RWPE2 (cell line): ENCODE results near the gene GTPBP1.

ENCODE experiments used
- ATAC-seq: fragments of 200-7000 bp; cut with Tn5 transposase; 3 replicates; pipeline ENCODE4 v1.9.1; 2021; ENCODE audit warnings: low read depth
- DNase-seq: peaks from one replicate; pipeline ENCODE4 v3.0.0-alpha.2; 2020; ENCODE audit warnings: low spot score
- H3K27ac ChIP-seq: fragments of 450-650 bp; 2 replicates; pipeline ENCODE4 v1.5.1; 2017; ENCODE audit warnings: mild to moderate bottlenecking; ENCODE audit not compliant: poor library complexity, severe bottlenecking
- H3K27me3 ChIP-seq: fragments of 250-450 bp; sonication (Bioruptor Pico); 2 replicates; pipeline ENCODE4 v1.5.1; 2021; ENCODE audit warnings: mild to moderate bottlenecking, moderate library complexity; ENCODE audit not compliant: insufficient read depth, poor library complexity, severe bottlenecking
- H3K36me3 ChIP-seq: fragments of 250-450 bp; sonication (Bioruptor Pico); 2 replicates; pipeline ENCODE4 v1.5.1; 2020; ENCODE audit warnings: low read depth, mild to moderate bottlenecking, moderate library complexity
- H3K4me1 ChIP-seq: fragments of 250-450 bp; sonication (Bioruptor Pico); 2 replicates; pipeline ENCODE4 v1.5.1; 2021; ENCODE audit warnings: mild to moderate bottlenecking, moderate library complexity; ENCODE audit not compliant: insufficient read depth, poor library complexity, severe bottlenecking
- H3K4me3 ChIP-seq: fragments of 250-450 bp; sonication (Bioruptor Pico); 2 replicates; pipeline ENCODE4 v1.5.1; 2021; ENCODE audit warnings: mild to moderate bottlenecking, moderate library complexity; ENCODE audit not compliant: severe bottlenecking
- H3K9me3 ChIP-seq: fragments of 250-450 bp; sonication (Bioruptor Pico); 2 replicates; pipeline ENCODE4 v1.5.1; 2021; ENCODE audit warnings: mild to moderate bottlenecking, moderate library complexity; ENCODE audit not compliant: severe bottlenecking
- TF ChIP-seq, protein P1 (sequence below): fragments of 450-650 bp; IDR thresholded peaks from one replicate; pipeline ENCODE4 v1.5.1; 2017; ENCODE audit warnings: mild to moderate bottlenecking, moderate library complexity; ENCODE audit not compliant: poor library complexity, severe bottlenecking

GTPBP1 gene

DNA sequence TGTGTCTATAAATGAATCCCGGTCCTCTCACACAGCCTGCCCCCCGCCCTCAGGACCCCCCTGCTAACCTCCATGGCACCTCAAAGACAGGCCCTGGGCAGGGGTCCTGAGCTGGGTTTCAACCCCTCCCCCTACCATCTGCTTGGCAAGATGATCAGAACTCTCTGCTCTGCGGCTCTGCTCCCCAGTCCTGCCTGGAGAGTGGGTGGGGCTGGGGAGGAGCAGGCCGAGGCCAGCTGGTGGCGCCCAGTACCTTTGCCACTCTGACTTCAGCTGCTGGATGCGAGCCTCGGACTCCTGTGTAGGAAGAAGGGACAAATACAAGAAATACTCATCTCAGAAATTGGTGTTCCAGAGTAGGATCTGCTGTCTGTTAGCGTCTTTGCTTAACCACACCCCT is 35.0 kb downstream of the GTPBP1 start:
- TF ChIP-seq, protein P1, sequence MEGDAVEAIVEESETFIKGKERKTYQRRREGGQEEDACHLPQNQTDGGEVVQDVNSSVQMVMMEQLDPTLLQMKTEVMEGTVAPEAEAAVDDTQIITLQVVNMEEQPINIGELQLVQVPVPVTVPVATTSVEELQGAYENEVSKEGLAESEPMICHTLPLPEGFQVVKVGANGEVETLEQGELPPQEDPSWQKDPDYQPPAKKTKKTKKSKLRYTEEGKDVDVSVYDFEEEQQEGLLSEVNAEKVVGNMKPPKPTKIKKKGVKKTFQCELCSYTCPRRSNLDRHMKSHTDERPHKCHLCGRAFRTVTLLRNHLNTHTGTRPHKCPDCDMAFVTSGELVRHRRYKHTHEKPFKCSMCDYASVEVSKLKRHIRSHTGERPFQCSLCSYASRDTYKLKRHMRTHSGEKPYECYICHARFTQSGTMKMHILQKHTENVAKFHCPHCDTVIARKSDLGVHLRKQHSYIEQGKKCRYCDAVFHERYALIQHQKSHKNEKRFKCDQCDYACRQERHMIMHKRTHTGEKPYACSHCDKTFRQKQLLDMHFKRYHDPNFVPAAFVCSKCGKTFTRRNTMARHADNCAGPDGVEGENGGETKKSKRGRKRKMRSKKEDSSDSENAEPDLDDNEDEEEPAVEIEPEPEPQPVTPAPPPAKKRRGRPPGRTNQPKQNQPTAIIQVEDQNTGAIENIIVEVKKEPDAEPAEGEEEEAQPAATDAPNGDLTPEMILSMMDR, result no peak
- H3K9me3 ChIP-seq, result no peaks in the 10 kb centered on the region

DNA sequence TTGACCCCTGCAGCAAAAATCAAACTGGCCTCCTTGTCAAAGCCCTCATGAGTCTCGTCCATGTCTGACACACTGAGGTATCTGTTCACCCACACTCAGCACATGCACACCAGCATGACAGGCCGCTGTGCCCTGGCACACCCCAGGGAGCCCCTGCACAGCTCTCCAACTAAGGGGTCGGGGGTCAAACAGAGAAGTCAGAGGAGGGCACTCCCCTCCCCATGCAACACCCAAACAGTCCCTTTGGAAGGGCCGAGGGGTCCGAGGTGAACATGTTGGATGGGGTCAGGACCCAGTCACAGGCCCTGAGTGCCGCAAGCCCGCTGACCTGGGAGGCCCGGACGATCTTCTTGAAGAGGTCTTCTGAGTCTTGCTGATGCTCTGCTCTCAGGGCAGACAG is 35.4 kb downstream of the GTPBP1 start:
- TF ChIP-seq, protein P1, result no peak
- DNase-seq (no peak), ATAC-seq (no peak)
- H3K36me3 ChIP-seq, result peaks cover 96% of the 10 kb centered on the region
- H3K9me3 ChIP-seq, result no peaks in the 10 kb centered on the region
- no peaks in the 10 kb centered on the region for H3K27me3 ChIP-seq
- no peaks in the 10 kb centered on the region for H3K4me1 ChIP-seq
- no peak overlapping the region for H3K4me3 ChIP-seq
- H3K27ac ChIP-seq, result no peak overlapping the region

More for the DNA sequence above, 35.0 kb downstream of the GTPBP1 start:
- ATAC-seq (no peak), DNase-seq (no peak)
- Histone ChIP-seq H3K27me3 (no peaks in the 10 kb centered on the region), H3K4me3 (no peak overlapping the region), H3K4me1 (no peaks in the 10 kb centered on the region), H3K36me3 (peaks cover 96% of the 10 kb centered on the region), H3K27ac (no peak overlapping the region)

DNA sequence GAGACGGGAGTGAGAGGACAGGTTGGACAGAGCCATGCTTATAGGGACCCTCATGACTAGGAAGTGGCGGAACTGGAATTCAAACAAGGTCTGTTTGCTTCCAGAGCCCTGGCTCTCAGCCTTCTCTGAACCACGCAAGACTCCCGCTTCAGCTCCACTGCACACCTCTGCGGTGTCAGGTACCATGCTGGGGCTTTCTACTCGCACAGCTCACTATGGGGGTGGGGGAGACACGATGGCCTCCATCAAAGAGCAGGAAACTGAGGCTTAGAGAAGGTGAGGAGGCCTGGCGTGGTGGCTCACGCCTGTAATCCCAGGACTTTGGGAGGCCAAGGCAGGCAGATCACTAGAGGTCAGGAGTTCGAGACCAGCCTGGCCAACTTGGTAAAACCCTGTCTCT is 35.8 kb downstream of the GTPBP1 start:
- DNase-seq (no peak), ATAC-seq (no peak)
- no peak overlapping the region for H3K4me3 ChIP-seq
- no peaks in the 10 kb centered on the region for H3K4me1 ChIP-seq
- TF ChIP-seq, protein P1, result no peak
- no peaks in the 10 kb centered on the region for H3K27me3 ChIP-seq
- H3K9me3 ChIP-seq, result no peaks in the 10 kb centered on the region
- no peak overlapping the region for H3K27ac ChIP-seq
- peaks cover 94% of the 10 kb centered on the region for H3K36me3 ChIP-seq

DNA sequence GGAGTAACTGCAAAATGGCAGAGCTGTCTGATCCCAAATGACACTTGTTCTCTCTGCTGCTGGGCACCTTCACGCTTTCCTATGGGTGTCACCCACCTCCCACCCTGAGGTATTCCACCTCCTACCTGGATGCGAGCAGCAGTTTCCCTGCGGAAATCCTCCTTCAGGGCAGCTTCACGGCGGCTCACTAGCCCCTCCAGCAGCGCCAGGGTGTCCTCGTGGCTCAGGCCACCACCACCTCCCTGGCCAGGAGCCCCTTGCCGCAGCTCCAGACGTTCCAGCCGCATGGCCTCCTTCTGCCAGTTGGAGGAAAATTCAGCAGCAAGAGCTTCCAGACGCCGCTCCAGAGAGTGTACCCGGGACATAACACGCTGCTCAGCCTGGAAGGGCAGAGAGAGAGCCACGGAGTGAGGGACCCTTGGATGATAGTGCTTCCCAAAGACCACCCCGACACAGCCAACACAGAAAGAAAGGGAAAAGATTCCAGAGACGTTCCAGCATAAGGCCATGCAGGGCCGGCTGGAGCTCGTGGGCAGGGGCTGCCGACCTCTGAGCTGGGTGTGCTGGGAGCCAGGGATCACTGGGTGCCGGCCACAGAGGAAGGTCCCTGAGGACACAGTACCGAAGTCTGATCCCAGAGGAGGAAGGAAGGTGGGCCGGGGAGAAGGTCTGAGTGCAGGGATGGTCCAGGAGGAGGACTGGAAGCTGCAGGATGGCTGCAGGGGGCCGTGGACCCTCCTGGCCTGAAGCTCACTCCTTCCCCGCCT is 36.6 kb downstream of the GTPBP1 start:
- peaks cover 93% of the 10 kb centered on the region for H3K36me3 ChIP-seq

More for the DNA sequence above, 36.6 kb downstream of the GTPBP1 start:
- TF ChIP-seq, protein P1, result no peak
- Histone ChIP-seq H3K27ac (no peak overlapping the region), H3K9me3 (no peaks in the 10 kb centered on the region), H3K4me1 (no peaks in the 10 kb centered on the region), H3K4me3 (no peak overlapping the region), H3K27me3 (no peaks in the 10 kb centered on the region)
- DNase-seq (no peak), ATAC-seq (no peak)
